Measurements from ENCODE around the gene METTL13.

GRCh38 chr1:171794085-171794484, 12.6 kb downstream of the METTL13 start:
- TF ChIP-seq, protein P1, sequence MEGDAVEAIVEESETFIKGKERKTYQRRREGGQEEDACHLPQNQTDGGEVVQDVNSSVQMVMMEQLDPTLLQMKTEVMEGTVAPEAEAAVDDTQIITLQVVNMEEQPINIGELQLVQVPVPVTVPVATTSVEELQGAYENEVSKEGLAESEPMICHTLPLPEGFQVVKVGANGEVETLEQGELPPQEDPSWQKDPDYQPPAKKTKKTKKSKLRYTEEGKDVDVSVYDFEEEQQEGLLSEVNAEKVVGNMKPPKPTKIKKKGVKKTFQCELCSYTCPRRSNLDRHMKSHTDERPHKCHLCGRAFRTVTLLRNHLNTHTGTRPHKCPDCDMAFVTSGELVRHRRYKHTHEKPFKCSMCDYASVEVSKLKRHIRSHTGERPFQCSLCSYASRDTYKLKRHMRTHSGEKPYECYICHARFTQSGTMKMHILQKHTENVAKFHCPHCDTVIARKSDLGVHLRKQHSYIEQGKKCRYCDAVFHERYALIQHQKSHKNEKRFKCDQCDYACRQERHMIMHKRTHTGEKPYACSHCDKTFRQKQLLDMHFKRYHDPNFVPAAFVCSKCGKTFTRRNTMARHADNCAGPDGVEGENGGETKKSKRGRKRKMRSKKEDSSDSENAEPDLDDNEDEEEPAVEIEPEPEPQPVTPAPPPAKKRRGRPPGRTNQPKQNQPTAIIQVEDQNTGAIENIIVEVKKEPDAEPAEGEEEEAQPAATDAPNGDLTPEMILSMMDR (IDR thresholded peaks at IDR 0.05), result no peak
- TF ChIP-seq POLR2A (IDR thresholded peaks at IDR 0.05; ENCODE audit: low read depth), result no peak
- TF ChIP-seq POLR2AphosphoS5 (IDR thresholded peaks at IDR 0.05), result no peak

All from esophagus muscularis mucosa (tissue), 3 donors.